Measurements from ENCODE around the gene SLC28A1.
A peak's percentile ranks its signal among the peaks of the same experiment; 100 is the strongest.

The SLC28A1 gene

GRCh38 chr15:84883916-84884781, at the start of gene SLC28A1:
Gene SLC28A1, plus strand, starts transcription at chr15:84884662. Its CDS starts 3,099 bp downstream, at chr15:84887761.
- DNase-seq (ENCODE audit: low read depth, low spot score) = no peak

DNA sequence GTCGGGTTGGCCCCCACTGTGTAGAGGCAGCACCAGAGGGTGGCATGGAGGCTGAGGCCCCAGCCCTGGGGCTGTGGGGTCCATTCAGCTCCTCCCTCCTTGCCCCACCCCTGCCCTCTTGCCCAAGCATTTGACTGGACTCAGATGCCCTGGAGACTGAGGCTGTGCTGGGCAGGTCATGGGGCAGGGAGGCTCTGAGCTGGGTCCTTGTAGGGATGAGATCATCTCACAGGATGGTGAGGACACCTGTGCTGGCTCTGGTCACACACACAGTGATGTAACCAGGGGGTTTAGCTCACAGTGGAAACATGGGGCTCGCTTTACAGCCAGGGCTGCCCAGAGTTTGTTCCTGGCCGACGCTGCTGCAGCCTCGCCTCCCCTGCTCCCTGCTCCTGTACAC, 49.5 kb upstream of the SLC28A1 start:
- DNase-seq (ENCODE audit: low read depth, low spot score) = no peak

DNA sequence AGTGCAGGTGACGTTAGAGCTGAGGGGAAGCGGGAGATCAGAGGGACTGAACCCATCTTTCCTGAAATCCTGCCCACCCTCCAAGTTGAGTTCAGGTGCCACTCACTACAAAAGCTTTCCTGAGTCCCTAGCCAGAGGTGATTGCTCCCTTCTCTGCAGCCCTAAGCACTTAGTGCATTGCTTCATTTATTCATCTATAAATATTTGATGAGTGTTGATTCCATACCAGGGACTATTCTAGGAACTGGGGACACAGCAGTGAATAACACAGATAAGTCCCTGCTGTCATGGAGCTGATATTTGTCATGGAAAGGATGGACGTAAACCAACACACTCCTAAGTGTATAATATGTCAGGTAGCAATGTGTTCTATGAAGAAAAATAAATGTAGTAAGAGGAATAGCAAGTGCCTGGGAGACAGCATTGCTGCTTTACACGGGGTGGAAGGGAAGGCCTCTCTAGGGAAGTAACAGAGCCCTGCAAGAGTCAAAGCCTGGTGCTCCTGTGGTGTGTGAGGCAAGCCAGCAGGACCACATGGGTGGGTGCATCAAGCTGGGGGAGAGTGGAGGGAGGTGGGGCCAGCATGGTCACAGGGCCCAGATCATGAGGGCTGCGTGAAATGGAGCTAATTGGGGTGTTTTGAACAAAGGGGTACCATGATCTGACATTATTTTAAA, 48.7 kb upstream of the SLC28A1 start:
- DNase-seq (ENCODE audit: low read depth, low spot score) = no peak

DNA sequence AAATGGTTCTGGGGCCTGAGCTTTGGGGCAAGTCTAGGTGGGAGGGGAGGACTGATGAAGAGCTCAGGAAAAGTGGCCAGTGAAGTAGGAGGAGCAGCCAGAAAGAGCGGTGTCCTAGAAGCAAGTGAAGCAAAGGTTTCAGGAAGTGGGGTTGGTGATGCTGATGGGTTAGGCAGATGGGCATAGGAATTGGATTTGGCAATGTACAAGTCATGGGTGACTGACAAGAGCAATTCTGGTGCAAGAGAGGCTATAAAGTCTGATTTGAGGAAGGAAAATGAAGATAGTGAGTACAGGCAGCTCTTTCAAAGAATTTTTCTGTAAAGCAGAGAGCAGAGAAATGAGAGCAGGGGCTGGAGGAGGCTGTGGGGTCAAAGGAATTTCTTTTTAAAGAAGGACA, 47.6 kb upstream of the SLC28A1 start:
- DNase-seq (ENCODE audit: low read depth, low spot score) = no peak

DNA sequence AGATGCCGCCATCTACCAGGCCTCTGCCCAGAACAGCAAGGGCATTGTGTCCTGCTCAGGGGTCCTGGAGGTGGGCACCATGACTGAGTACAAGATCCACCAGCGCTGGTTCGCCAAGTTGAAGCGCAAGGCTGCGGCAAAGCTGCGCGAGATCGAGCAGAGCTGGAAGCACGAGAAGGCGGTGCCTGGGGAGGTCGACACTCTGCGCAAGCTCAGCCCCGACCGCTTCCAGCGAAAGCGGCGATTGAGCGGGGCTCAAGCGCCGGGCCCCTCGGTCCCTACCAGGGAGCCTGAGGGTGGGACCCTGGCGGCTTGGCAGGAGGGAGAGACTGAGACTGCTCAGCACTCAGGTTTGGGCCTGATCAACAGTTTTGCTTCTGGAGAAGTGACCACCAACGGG, 44.7 kb upstream of the SLC28A1 start:
- no peak for DNase-seq (ENCODE audit: low read depth, low spot score)

DNA sequence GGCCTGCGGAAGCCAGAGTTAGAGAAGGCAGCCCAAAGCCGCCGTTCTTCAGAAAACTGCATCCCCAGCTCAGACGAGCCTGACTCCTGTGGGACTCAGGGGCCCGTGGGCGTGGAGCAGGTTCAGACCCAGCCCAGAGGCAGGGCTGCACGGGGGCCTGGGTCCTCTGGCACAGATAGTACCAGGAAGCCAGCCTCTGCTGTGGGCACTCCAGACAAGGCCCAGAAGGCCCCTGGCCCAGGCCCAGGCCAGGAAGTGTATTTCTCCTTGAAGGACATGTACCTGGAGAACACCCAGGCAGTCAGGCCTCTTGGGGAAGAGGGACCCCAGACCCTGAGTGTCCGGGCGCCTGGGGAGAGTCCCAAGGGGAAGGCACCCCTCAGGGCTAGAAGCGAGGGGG, 44.2 kb upstream of the SLC28A1 start:
- DNase-seq (ENCODE audit: low read depth, low spot score) = no peak

DNA sequence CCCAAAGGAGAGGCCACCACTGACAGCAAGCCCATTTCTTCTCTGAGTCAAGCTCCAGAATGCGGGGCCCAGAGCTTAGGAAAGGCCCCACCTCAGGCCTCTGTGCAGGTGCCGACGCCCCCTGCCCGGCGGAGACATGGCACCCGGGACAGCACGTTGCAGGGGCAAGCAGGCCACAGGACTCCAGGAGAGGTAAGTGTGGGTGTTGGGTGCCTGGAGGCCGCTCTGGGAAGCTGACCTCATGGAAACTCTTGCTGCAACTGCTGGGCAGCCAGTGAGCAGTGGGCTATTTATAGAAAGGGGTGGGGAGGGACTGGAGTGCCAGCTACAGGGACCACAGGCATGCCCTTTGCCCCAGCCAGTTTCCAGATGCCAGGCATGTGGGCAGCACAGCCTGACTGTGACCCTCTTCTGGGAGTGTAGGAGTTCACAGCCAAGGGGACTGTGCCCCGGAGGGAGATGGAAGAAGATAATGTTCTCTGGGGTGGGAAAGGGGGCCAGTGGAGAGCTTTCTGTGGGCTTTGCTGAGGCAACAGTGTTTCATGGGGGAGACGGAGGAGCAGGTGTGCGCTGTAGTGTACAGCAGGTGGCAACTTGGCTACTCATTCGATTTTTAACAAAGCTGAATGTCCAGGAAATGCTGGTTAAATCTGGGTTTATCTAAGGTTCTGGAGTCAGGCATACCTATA, 43.6 kb upstream of the SLC28A1 start:
- peak; percentile 73 for DNase-seq (ENCODE audit: low read depth, low spot score)

- no peak for DNase-seq (ENCODE audit: low read depth, low spot score)
Measured at GRCh38 chr15:84842781-84843180, 41.7 kb upstream of the SLC28A1 start.

GRCh38 chr15:84844964-84845363, 39.5 kb upstream of the SLC28A1 start:
- no peak for DNase-seq (ENCODE audit: low read depth, low spot score)

GRCh38 chr15:84845631-84846030, 38.8 kb upstream of the SLC28A1 start:
- peak; percentile 54 for DNase-seq (ENCODE audit: low read depth, low spot score)

DNA sequence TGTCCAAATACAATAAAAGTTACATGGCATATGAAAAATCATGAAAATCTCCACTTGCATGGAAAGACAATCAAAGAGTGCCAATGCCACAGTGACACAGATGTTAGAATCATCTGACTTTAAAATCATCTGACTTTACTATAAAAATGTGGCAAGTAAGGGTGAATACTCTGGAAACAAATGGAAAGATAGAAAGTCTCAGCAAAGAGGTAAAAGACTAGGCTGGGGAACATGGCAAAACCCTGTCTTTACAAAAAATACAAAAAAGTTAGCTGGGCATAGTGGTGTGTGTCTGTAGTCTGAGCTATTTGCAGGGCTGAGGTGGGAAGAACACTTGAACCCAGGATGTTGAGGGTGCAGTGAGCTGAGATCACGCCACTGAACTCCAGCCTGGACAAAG, 38.2 kb upstream of the SLC28A1 start:
- no peak for DNase-seq (ENCODE audit: low read depth, low spot score)

GRCh38 chr15:84847382-84847781, 37.1 kb upstream of the SLC28A1 start:
- DNase-seq (ENCODE audit: low read depth, low spot score) = no peak

DNA sequence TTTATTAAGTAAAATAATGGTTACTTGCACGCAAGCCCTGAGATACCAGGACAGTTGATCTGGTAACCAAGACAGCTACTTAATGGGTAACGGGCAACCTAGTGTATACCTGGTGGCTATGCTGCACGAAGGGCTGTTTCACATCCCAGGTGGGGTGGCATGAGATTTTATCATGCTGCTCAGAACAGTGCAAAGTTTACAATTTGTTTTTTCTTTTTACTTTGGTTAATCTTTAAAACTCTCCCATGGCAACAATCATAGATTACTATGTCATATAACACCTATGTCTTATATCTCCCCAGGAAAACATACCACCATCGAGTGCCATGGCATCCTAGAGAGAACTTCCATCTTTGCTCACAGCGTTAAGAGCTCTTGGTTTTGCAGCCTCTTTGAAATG, 32.2 kb upstream of the SLC28A1 start:
- no peak for DNase-seq (ENCODE audit: low read depth, low spot score)

DNA sequence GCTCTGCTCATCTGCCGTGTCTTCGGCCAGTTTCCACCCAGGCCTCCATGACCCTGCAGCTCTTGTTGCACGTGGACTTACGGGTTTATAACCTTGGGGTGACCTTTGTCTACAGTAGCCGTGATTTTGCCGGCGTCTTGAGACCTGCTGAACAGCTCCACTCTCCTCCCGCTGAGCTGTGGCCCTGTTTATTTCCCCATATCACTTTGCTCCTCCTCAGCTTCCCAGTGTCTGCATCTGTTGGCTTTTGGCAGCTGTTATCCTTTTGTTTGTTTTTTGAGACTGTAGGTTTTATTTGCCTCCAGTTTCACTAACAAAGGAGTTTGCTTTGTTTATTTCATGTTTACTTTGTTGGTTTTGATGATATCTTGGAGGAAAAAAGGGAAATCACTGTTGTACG, 29.3 kb upstream of the SLC28A1 start:
- no peak for DNase-seq (ENCODE audit: low read depth, low spot score)

GRCh38 chr15:84855765-84856164, 28.7 kb upstream of the SLC28A1 start:
- no peak for DNase-seq (ENCODE audit: low read depth, low spot score)

- DNase-seq (ENCODE audit: low read depth, low spot score) = no peak
Measured at GRCh38 chr15:84856731-84857417, 27.6 kb upstream of the SLC28A1 start.

DNA sequence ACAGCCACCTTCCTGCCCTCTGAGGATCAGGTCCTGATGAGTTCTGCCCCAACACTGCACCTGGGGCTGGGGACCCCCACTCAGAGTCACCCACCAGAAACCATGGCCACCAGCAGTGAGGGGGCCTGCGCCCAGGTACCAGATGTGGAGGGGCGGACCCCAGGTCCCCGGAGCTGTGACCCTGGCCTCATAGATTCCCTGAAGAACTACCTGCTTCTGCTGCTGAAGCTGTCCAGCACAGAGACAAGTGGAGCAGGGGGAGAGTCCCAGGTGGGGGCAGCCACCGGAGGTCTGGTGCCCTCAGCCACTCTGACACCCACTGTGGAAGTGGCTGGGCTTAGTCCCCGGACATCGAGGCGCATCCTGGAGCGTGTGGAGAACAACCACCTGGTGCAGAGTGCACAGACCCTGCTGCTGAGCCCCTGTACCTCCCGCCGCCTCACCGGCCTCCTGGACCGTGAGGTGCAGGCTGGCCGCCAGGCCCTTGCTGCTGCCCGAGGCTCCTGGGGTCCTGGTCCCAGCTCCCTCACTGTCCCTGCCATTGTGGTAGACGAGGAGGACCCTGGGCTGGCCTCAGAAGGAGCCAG, 27.0 kb upstream of the SLC28A1 start:
- no peak for DNase-seq (ENCODE audit: low read depth, low spot score)

GRCh38 chr15:84858231-84858630, 26.2 kb upstream of the SLC28A1 start:
- DNase-seq (ENCODE audit: low read depth, low spot score) = no peak

GRCh38 chr15:84859144-84859543, 25.3 kb upstream of the SLC28A1 start:
- DNase-seq (ENCODE audit: low read depth, low spot score) = no peak

- no peak for DNase-seq (ENCODE audit: low read depth, low spot score)
Measured at GRCh38 chr15:84859651-84860050, 24.8 kb upstream of the SLC28A1 start.

DNA sequence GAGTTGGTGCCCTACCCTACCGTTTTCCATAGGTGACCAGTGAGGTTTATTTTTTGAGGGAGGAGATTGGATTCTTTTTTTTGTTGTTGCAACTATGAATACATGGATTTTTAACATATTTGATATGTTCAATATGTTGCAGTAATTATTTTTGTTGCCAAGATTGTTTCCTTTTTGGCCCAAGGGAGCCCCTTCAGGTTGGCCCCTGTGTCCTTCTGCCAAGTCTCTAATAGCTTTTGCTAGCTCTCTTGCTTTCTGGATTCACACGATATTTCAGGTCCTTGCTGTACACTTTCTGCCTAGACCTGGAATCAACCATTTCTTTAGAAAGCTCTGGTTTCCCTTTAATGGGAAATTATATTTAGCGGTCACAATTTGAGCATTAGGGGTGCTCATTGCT, 22.7 kb upstream of the SLC28A1 start:
- no peak for DNase-seq (ENCODE audit: low read depth, low spot score)

All from astrocyte of the hippocampus (primary cell).